Tibial nerve (tissue), 4 donors: ENCODE data around the gene ZNF157.

ENCODE experiments used
- EP300 ChIP-seq, 2 donors: sonication (generic); formaldehyde crosslinking; IDR thresholded peaks; one replicate each; pipeline ENCODE4 v1.6.1; 2017; ENCODE audit warnings: antibody characterized with exemption in 2 of 2, mild to moderate bottlenecking in 1 of 2
- POLR2A ChIP-seq, 2 donors: fragments of 450-650 bp; IDR thresholded peaks; one replicate each; pipeline ENCODE4 v1.6.1; 2017; ENCODE audit warnings: antibody characterized with exemption in 2 of 2, mild to moderate bottlenecking in 2 of 2, moderate library complexity in 2 of 2
- TF ChIP-seq, protein P1 (sequence below), 5 experiments: fragments of 200-600 bp in 3 of 5; fragments of 450-650 bp in 2 of 5; sonication (generic) in 3 of 5; IDR thresholded peaks; one replicate each; pipeline ENCODE4 v1.5.1; 2016 to 2019; ENCODE audit warnings: antibody characterized with exemption in 5 of 5, mild to moderate bottlenecking in 3 of 5, moderate library complexity in 2 of 5

DNA sequence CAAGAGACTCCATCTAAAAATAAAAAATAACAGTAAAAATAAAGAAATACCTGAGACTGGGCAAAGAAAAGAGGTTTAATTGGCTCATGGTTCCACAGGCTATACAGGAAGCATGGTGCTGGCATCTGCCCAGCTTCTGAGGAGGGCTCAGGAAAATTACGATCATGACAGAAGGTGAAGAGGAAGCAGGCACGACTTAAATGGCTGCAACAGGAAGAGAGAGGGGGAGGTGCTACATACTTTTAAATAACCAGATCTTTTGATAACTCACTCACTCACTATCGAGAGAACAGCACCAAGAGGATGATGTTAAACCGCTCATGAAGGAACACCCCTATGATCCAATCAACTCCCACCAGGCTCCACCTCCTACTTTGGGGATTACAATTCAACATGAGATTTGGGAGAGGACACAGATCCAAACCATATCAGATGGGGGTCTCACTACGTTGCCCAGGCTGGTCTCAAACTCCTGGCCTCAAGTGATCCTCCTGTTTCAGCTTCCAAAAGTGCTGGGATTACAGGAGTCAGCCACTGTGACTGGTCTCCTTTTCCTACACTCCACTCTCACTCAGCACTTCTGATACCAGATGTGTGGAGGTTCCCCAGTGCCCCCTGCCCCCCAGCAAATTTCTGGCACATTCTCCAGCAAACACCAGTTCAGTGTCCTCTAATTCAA, 11.9 kb upstream of the ZNF157 start:
- TF ChIP-seq, protein P1, sequence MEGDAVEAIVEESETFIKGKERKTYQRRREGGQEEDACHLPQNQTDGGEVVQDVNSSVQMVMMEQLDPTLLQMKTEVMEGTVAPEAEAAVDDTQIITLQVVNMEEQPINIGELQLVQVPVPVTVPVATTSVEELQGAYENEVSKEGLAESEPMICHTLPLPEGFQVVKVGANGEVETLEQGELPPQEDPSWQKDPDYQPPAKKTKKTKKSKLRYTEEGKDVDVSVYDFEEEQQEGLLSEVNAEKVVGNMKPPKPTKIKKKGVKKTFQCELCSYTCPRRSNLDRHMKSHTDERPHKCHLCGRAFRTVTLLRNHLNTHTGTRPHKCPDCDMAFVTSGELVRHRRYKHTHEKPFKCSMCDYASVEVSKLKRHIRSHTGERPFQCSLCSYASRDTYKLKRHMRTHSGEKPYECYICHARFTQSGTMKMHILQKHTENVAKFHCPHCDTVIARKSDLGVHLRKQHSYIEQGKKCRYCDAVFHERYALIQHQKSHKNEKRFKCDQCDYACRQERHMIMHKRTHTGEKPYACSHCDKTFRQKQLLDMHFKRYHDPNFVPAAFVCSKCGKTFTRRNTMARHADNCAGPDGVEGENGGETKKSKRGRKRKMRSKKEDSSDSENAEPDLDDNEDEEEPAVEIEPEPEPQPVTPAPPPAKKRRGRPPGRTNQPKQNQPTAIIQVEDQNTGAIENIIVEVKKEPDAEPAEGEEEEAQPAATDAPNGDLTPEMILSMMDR (IDR thresholded peaks at IDR 0.05) = no peak
- TF ChIP-seq POLR2A (IDR thresholded peaks at IDR 0.05) (no peak), EP300 (IDR thresholded peaks at IDR 0.05) (no peak)
